Right renal cortex interstitium (tissue), 3 donors: Measurements from ENCODE around the gene STAB1. TPM values are rescaled to one million over a fixed set of nuclear protein-coding genes. Genes with fewer than 3 reads are reported as not detected.

Source experiments
- DNase-seq, 3 donors: peaks; one replicate each; pipeline ENCODE4 v3.0.0-alpha.2; 2013; ENCODE audit warnings: low read depth in 3 of 3, low spot score in 2 of 3
- polyA plus RNA-seq, 3 donors: library from polyadenylated mRNA; unstranded; fragments of 120-200 nt; gene quantifications; one replicate each; pipeline ENCODE4 v1.2.1, GENCODE V29; 2013; ENCODE audit not compliant: insufficient read length in 3 of 3

The STAB1 gene
- polyA plus RNA-seq, 3 donors = 30.5 to 34.8 (median 34.8) TPM

- DNase-seq = no peak
These were observed 62.1 kb downstream of the STAB1 start for GRCh38 chr3:52557011-52557960.

GRCh38 chr3:52558436-52558835 is 63.3 kb downstream of the STAB1 start:
- DNase-seq = no peak

GRCh38 chr3:52561028-52561747 is 66.0 kb downstream of the STAB1 start:
- DNase-seq = no peak

GRCh38 chr3:52563984-52564383 is 68.8 kb downstream of the STAB1 start:
- DNase-seq = no peak

GRCh38 chr3:52568069-52568468 is 72.9 kb downstream of the STAB1 start:
- DNase-seq = no peak

GRCh38 chr3:52570076-52570475 is 74.9 kb downstream of the STAB1 start:
- DNase-seq = no peak

- DNase-seq = no peak
These were observed 77.1 kb downstream of the STAB1 start for GRCh38 chr3:52572221-52572620.

Other genes starting within 250 kb of the STAB1 start
- gene PPM1M, start 249.6 kb upstream of the STAB1 start, polyA plus RNA-seq = 10 to 100 TPM; 18.5 to 20.1 (median 18.7) TPM
- gene WDR82, start 216.7 kb upstream of the STAB1 start, polyA plus RNA-seq = 100 to 1,000 TPM; 110 to 117 (median 116) TPM
- gene GLYCTK, start 207.5 kb upstream of the STAB1 start, polyA plus RNA-seq = 10 to 100 TPM; 26.7 to 29.8 (median 27.6) TPM
- 1 to 10 TPM; 6.5 to 8.1 (median 6.9) TPM for gene DNAH1, start 179.0 kb upstream of the STAB1 start, polyA plus RNA-seq
- 10 to 100 TPM; 69.2 to 81.4 (median 80.1) TPM for gene BAP1, start 85.3 kb upstream of the STAB1 start, polyA plus RNA-seq
- 1 to 10 TPM; 7.6 to 8.8 (median 8.1) TPM for gene PHF7, start 84.7 kb upstream of the STAB1 start, polyA plus RNA-seq
- 10 to 100 TPM; 27.2 to 31.3 (median 29.1) TPM for gene SEMA3G, start 50.2 kb upstream of the STAB1 start, polyA plus RNA-seq
- gene TNNC1, start 41.3 kb upstream of the STAB1 start, polyA plus RNA-seq = 1 to 10 TPM; 8.8 to 9.6 (median 9.6) TPM
- gene NISCH, start 39.7 kb upstream of the STAB1 start, polyA plus RNA-seq = 10 to 100 TPM; 80.0 to 97.7 (median 88.3) TPM
- 100 to 1,000 TPM; 142 to 162 (median 158) TPM for gene NT5DC2, start 38.5 kb downstream of the STAB1 start, polyA plus RNA-seq
- 10 to 100 TPM; 15.2 to 17.2 (median 15.2) TPM for gene UQCC5, start 41.3 kb downstream of the STAB1 start, polyA plus RNA-seq
- 10 to 100 TPM; 56.4 to 63.4 (median 58.7) TPM for gene PBRM1, start 190.6 kb downstream of the STAB1 start, polyA plus RNA-seq
- 100 to 1,000 TPM in 1 of 3 donors, 10 to 100 TPM in 2; 95.2 to 107 (median 98.3) TPM for gene GNL3, start 190.7 kb downstream of the STAB1 start, polyA plus RNA-seq
- 100 to 1,000 TPM; 140 to 150 (median 147) TPM for gene GLT8D1, start 210.5 kb downstream of the STAB1 start, polyA plus RNA-seq
- 100 to 1,000 TPM; 166 to 171 (median 169) TPM for gene SPCS1, start 210.8 kb downstream of the STAB1 start, polyA plus RNA-seq